ENCODE measurements around the gene QKI.

QKI gene

DNA sequence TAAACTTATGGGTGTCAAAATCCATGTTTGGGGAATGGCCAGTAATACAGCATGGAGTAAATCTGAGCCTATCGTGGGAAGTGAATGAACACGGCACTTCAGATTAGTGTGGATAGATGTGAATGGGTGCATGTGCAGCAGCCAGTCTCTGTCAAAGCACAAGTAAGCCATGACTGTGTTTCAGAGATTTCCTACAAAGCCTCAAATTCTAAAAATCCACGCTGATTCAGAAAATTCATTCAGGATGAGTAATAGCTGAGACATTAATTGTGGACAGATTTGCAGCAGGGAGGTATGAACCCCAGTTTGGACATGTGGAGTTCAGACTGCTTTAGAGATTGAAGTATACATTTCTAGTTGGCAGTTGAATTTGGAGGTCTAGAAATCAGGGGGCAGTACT, 115.1 kb downstream of the QKI start:
- DNase-seq = no peak

DNA sequence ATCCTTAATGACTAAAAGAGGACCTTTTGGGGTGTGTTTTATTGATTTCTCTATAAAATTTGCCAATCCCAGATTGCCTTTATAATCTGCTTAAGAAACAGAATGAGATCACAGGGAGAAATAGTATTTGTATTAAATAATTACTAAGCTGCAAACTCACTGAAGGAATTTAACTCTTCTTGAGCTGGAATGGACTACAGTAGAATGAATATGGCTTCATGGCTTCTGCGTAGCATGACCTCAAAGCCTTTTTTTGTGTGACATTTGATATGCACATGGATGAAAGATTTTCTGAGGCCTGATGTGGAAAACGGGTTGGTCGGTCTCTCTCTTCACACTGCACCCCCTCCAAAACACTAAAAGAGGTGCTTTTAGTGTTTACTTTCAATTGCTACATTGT, 115.9 kb downstream of the QKI start:
- DNase-seq = no peak

DNA sequence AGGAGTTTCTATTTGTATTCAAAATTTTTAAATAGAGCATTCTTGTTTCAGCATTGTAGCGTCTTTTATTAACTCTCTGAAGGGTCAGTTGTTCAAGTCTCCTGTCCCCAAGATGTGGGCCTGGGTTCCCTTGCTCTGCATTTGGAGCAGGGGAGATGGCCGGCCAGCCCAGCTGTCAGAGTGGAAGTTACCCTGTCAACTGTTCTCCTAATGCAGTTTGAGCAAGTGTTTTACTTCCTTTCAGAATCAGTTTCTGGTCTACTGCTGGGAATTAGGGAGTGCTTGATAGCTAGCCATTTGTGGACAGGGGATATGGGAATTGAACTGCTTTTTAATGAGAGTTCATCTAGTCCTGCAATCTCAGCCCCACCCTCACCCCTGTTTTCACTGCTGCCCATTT, 116.6 kb downstream of the QKI start:
- DNase-seq = no peak

DNA sequence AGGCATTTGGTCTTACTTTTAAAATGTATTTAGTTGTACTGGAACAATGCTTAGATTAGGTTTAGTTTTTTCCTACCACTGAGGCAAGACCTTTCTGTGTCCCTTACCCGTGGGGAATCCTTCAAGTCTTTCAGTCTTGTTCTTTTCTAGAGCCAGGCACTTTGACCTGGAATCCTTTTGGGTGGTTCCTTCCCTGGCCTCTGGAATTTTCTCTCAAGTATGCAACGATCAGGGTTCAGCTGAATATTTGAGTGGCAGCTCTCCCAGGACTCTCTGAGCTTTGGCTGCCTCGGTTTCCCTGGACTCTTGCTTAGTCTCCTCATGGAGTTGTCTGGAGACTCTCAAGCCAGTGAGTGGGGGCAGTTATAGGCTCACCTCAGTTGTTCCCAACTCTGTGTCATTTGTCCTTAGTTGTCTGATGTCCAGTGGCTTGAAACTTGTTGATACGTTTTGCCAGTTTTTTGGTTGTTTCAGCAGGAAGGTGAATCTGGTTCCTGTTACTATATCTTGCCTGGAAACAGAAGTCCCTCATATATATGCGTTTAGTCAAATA, 118.1 kb downstream of the QKI start:
- no peak for DNase-seq

DNA sequence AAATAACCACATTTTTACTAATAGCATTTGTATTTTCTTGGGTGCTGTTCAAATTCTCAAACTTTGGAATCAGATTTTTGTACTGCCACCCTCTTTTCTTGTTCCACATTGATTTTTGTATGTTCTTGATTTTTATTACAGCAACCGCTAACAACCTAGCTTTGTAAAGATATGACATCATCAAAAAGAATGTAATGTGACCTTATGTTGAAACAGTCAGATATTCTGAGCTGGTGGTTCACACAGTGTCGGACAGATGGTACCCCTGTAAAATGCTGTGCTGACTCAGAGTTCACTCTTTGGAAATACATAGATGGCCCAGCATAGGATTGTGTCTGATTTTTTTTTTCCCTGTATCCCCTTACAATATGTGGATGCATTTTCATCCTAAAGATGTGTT, 118.9 kb downstream of the QKI start:
- DNase-seq = no peak

DNA sequence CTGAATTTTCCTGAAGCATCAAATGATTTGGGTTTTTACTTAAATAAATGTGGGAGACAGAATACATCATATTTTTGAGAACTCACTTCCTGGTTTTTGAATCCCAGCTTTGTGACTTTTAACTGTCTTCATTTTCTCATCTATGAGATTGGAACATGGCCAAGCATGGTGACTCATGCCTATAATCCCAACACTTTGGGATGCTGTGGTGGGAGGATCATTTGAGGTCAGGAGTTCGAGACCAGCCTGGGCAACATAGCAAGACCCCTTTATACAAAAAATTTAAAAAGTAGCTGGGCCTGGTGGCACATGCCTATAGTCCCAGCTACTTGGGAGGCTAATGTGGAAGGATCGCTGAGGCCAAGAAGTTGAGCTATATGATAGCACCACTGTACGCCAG, 122.3 kb downstream of the QKI start:
- no peak for DNase-seq

DNA sequence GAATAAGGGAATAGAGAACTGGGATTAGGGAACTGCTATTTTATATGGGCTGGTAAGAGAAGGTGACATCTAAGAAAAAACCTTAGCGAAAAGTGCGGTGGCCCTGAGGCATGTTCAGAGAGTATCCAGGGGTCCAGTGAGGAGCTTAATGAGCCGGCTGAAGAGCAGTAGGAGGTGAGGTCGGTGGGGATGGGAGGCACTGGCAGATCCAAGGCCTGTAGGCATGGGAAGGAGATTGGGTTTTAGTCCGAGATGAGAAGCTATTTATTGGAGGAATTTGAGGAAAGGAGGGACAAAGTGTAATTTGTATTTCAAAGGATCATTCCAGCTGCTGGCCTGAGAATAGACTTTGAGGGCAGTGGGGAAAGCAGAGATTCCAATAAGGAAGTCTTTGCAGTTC, 123.8 kb downstream of the QKI start:
- no peak for DNase-seq

DNA sequence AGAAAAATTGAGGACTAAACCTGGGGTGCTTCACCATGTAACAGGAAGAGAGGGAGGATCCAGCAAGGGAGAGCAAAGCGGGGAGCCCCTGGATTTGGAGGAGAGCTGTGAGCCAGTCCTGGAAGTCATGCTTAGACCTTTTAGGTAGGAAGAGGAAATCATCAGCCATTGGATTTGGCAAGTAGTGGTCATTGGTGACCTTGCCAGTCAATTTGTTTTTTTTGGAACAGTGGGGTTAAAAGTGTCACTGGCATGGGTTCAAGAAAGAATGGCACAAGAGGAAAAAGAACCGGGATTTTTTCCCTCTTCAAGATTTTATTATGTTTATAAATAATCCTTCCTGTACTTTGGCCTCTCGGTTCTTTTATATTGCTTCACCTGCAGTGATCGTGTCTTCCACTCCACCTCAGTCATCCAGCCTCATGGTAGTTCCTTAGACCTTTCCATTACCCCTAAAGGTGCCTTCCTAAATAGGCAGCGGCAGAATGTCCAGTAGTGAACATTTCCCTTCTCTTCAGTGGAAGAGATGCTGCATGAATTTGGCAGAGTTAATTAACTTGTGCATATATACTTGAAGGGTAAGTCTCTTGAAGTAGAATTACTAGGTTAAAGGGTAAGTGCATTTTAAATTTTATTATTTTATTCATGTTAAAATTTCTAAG, 124.7 kb downstream of the QKI start:
- DNase-seq = no peak

DNA sequence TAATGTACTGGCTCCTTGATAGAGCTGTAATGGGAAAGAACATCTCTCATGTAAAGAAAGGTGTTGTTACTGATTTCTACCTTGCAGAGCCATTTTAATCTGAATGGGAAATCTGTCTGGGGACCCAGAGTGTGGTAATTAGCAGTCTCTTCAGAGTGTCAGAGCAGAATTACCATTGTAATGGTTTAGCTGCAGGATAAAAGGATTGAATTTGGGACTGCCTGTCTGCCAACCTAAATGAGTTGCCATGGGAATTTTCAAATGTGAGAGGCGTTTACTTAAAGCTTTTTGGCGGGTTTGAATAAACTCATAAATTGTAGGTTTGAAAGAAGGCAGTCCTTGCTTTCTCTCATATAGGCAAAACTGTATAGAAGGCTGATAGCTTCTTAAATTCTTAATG, 128.8 kb downstream of the QKI start:
- DNase-seq = no peak

DNA sequence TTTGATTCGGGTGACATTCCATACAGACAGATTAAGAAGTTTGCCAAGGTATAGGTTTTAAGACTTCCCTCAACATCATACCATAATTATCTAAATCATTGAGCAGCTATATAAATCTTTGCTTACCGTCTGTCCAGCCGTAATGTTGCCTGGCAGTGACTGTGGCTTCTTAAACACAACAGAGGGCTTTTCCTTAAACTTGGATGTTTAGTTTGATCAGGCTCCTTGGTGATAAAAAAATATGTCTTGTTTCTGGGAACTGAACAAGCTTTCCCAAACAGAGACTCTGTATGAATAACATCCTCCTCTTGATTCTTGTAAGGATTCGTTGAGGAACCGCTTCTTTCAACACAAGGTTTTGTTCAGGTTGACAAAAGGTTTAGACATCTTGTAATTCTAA, 130.9 kb downstream of the QKI start:
- DNase-seq = no peak

DNA sequence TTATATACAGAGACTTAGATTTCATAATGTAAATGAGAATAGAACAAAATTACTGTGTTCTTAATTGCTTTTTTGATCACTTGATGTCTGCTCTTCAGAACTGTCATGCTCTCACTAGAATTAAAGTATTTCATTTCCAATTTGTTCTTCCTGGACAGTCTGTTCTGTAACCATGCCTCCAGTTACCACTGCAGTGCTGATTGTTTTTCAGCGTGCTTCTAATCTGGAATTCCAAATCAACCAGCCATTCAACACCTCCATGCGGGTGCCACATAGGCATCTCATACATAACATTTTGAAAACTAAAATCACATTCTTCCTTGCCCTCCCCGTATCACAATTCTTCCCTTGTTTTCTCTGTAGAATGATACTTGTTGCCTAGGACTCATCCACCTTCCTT, 132.8 kb downstream of the QKI start:
- no peak for DNase-seq

DNA sequence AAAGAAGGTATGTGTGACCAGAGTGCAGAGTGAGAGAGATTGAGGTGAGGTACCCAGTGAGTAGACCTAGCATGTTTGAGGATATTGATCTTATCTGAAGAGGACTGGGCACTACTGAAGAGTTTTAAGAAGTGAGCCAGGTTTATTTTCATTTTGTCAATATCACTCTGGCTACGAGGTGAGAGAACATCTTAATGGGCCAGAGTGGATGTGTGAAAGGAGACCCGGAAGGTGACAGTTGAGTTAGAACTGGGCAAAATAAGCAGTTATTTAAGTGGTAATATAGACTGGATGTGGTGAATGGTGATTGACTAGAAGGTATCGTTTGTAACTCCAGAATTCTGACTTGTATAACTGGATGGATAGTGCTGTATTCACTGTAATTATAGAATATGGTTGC, 134.1 kb downstream of the QKI start:
- no peak for DNase-seq

DNA sequence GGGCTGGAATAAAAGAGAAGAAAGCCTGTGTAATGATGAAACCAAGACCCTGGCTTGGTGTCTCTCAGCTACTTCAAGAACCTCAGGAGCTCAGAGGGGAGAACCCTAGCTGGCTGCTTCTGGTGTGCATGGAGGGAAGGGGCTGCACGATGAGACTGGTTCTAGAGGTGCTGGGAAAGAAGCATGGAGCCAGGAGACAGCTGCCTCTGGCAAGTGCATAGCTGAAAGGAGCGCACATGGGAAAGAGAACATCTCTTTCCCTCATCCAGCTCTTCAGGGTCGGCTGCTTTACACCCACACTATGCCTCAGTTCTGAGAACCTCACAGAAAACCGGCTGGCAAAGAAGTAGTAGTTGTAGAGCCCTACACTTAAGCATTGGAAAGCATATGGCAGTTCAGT, 139.5 kb downstream of the QKI start:
- DNase-seq = peak in 1 of 56 donors; percentile 10

DNA sequence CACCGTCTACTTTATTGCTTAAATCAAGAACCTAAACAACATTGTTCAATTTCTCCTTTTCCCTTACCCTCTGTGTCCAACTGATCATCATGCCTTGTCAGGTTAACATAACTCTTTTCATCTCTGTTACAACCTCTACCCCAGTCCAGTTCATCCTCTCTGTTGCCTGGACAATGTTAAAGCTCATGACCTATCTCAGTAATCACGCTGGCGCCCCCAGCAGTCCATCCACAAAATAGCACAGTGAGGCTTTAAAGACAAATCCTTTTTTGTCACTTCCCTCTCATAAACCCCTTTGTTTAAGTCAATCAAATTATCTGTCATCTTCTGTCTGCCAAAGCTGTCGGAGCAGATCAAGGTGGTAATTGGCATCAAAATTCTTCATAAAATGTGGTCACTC, 140.1 kb downstream of the QKI start:
- DNase-seq = peak in 3 of 56 donors; percentile 31 to 53 (median 36)

DNA sequence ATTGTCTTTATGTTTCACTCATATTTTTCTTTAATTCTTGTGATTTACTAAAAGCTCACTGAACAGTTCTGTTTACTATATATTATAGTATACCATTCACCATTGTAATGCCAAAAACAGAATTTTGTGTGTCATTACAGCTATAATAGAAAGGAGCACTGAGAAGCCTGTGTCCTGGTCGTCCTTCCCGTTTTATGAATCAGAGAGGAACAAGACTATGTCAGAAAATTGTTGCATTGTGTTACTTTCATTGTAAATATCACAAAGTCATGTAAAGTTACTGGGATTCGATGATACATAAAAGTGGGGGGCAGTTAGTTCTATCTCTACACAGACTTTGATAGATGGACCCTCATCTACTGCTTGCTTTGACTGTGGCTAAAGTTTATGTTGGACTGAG, 145.1 kb downstream of the QKI start:
- DNase-seq = no peak

DNA sequence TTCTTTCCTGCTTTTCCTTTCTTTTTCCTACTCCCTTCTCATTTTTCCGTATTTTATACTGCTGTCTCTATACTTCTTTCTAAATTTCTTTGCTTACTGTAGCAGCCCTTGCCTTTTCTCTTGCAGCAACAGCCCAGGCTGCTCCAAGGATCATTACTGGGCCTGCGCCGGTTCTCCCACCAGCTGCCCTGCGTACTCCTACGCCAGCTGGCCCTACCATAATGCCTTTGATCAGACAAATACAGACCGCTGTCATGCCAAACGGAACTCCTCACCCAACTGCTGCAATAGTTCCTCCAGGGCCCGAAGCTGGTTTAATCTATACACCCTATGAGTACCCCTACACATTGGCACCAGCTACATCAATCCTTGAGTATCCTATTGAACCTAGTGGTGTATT, 148.8 kb downstream of the QKI start:
- peak in 7 of 56 donors; percentile 22 to 59 (median 30) for DNase-seq

DNA sequence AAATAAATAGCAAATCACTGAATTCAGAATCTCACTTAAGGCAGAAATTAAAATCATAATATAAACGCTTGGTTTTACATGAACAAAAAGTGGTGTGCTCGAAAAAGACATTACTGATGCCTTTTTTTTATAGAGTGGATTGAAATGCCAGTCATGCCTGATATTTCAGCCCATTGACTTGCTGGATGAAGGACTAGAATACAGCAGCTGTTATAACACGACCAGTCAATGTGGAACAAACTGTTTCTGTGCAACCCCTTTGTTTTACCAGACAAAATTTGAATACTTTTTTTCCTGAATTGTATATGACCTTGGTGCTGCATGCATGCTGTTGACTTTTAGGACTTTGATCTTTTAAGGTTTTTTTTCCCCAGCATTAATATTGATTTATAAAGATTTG, 150.0 kb downstream of the QKI start:
- no peak for DNase-seq

DNA sequence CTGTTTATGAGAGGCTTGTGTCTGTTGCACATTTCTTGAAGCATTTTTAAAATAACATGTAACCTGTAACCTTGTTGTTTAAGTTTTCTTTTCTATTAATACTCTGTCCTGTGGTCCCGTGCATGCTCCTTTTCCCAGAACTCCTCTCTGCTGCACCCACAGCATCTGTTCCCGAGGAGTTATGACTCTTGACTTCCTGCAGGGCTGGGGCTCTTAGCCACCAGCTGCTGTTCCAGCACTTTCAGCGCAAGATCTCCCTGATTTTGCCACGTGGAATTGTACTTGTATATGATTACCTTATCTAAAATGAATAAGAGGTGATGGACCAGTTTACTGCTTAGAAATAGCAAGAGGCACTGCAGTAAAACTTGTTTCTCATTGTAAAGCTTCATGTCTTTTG, 150.6 kb downstream of the QKI start:
- no peak for DNase-seq

DNA sequence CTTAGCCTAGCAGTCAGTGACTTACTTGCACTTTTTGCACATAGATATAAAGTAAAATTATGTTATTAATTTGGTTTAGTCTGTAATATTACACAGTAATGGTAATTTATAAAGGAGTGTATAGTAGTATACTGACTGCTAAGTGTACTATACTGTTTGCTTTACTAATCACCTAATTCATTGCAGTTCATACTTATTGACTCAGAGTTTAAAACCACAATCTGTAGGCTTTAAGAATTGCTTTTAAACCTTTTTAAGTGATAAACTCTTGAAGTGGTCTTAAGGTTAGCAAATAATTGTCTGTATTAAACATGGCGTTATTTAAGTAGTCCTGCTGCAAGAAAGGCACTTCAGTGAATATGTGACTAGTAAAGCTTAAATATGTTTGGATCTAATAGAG, 151.5 kb downstream of the QKI start:
- DNase-seq = no peak

DNA sequence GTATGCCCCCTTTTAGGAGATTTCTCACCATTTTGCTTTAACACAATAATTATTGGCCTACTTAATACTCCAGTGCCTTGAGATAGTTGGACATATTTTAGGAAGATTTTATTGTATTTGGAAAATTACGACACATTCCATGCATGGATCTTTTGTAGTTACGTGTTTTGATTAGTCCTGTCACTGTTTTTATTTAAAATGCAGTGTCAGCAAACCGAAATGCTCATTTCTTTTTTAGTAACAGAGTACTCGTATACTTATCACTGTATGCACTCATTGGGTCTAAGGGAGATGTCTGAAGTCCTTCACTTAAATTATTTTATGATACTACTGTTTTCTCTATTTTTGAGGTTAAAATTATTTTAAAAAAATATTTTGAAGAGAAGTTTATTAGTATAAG, 153.8 kb downstream of the QKI start:
- no peak for DNase-seq

DNA sequence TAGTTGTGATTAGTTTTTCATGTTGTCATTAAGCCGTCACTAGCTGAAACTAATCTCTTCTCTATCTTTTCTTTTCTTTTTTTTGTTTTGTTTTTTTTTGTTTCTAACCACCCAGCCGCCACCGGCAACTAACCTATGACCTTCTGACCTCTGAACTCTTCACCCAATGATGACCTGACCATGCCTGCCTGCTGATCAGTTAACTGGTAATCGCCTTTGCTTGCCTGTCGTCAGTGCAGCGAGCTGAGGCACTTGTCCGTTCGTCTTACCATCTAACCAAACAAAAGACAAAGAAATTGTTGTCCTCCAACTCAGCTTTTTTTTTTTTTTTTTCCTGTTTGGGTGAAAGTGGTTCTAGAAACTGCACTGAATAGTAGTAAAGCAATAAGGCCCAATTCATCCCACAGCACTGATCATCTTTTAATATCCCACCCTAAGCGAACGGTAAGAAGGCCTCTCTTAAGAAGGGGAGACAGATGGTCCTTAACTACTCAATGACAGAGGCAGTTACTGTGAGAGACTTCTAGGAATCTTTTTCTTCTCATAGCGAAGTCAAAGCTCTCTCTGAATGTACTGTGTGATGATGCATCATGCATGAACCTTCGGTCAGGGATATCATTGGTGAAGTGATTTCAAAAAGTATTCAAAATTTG, 156.2 kb downstream of the QKI start:
- DNase-seq = no peak

DNA sequence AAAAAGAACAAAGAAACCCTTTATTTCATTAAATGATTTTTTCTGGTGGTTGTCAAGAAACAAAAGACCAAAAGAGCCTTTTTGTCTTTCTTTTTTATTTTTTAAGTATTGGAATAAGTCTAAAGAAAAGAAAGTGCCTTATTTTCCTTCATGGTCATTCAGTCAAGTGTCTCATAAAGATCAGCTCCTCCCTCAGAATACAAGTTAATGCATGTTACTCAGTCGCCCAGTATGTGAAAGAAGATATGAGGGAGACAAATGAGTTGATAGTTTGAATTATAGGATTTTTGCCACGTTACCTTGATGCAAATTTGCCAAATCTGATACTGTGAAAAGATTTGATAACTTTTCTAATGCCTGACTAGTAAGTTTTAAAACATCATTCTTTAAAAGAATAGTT, 157.2 kb downstream of the QKI start:
- DNase-seq = no peak

DNA sequence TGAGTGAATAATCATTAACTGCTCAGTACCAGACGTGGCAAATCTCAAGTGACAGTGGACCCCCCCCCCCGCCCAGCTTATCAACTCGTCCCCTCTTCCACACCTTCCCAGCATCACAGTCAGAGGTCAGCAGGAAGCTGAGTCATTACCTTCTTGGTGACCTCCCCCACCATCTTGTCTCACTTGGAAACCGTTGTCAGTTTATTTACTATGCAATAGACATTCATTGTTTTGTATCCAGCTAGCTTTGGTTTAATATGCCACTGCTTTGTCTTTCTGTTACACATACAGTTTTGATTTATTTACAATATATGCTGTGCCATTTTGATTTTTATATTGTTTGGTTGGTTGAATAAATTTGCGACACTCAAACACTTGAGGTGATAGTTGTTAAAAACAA, 158.1 kb downstream of the QKI start:
- no peak for DNase-seq
